HepG2 (cell line): Measurements from ENCODE around the gene CCT8. TPM values are rescaled to one million over a fixed set of nuclear protein-coding genes. Genes with fewer than 3 reads are reported as not detected.

Experiments used
- ARID3A ChIP-seq: IDR thresholded peaks from 2 replicates; pipeline ENCODE4 v1.6.1; 2012; ENCODE audit warnings: low read depth, low read length, improper control_type of control experiment
- CBX1 ChIP-seq: IDR thresholded peaks from one replicate; pipeline ENCODE4 v1.6.1; 2016; ENCODE audit warnings: antibody characterized with exemption, low read depth
- DPF2 ChIP-seq: sonication (generic); formaldehyde crosslinking; IDR thresholded peaks from 2 replicates; pipeline ENCODE4 v1.4.0; 2020; ENCODE audit warnings: mild to moderate bottlenecking, low read depth, missing genetic modification reagents, borderline replicate concordance
- EED ChIP-seq: sonication (generic); formaldehyde crosslinking; IDR thresholded peaks from 2 replicates; pipeline ENCODE4 v1.5.0; 2020; ENCODE audit warnings: mild to moderate bottlenecking, missing genetic modification reagents
- ETS1 ChIP-seq: sonication (generic); formaldehyde crosslinking; IDR thresholded peaks from 2 replicates; pipeline ENCODE4 v1.4.0; 2020; ENCODE audit warnings: missing genetic modification reagents
- HMGXB3 ChIP-seq: sonication (generic); formaldehyde crosslinking; IDR thresholded peaks from 2 replicates; pipeline ENCODE4 v1.4.0; 2020; ENCODE audit warnings: missing genetic modification reagents, borderline replicate concordance
- IKZF4 ChIP-seq: sonication (generic); formaldehyde crosslinking; IDR thresholded peaks from 2 replicates; pipeline ENCODE4 v1.5.1; 2020; ENCODE audit warnings: borderline replicate concordance, mild to moderate bottlenecking, low read depth, missing genetic modification reagents; ENCODE audit errors: not compliant biosample characterization
- NFIC ChIP-seq: IDR thresholded peaks from 2 replicates; pipeline ENCODE4 v1.6.1; 2012; ENCODE audit warnings: mild to moderate bottlenecking, low read length, inconsistent platforms
- PRMT3 ChIP-seq: sonication (generic); formaldehyde crosslinking; IDR thresholded peaks from 2 replicates; pipeline ENCODE4 v1.8.1; 2022; ENCODE audit warnings: low read depth, mild to moderate bottlenecking, moderate library complexity, missing genetic modification reagents, borderline replicate concordance
- RBM22 ChIP-seq: fragments of 200-400 bp; formaldehyde crosslinking; optimal IDR thresholded peaks from 2 replicates; pipeline ENCODE3; 2017; ENCODE audit warnings: mild to moderate bottlenecking, low read length, moderate library complexity
- SOX6 ChIP-seq, 2 experiments: fragments of 450-650 bp in 1 of 2; sonication (generic) in 1 of 2; formaldehyde crosslinking in 1 of 2; IDR thresholded peaks; 2 replicates each; pipeline versions ENCODE4 v1.4.0 to v1.6.1; 2017 to 2020; ENCODE audit warnings: antibody characterized with exemption in 1 of 2, mild to moderate bottlenecking in 1 of 2, missing genetic modification reagents in 1 of 2
- SRF ChIP-seq: IDR thresholded peaks from 2 replicates; pipeline ENCODE4 v1.6.1; 2011; ENCODE audit warnings: mild to moderate bottlenecking, low read depth, low read length, moderate library complexity
- ZNF432 ChIP-seq: sonication (generic); formaldehyde crosslinking; IDR thresholded peaks from 2 replicates; pipeline ENCODE4 v1.5.0; 2020; ENCODE audit warnings: missing genetic modification reagents, mild to moderate bottlenecking, borderline replicate concordance
- ZNF543 ChIP-seq: sonication (generic); formaldehyde crosslinking; IDR thresholded peaks from 2 replicates; pipeline ENCODE4 v1.4.0; 2020; ENCODE audit warnings: mild to moderate bottlenecking, missing genetic modification reagents
- ZNF567 ChIP-seq: sonication (generic); formaldehyde crosslinking; IDR thresholded peaks from 2 replicates; pipeline ENCODE4 v1.8.1; 2023; ENCODE audit warnings: mild to moderate bottlenecking, missing genetic modification reagents, borderline replicate concordance
- ZNF749 ChIP-seq: sonication (generic); formaldehyde crosslinking; IDR thresholded peaks from 2 replicates; pipeline ENCODE4 v1.8.0; 2022; ENCODE audit warnings: mild to moderate bottlenecking, missing genetic modification reagents, moderate library complexity, borderline replicate concordance
- ZNF781 ChIP-seq: sonication (generic); formaldehyde crosslinking; IDR thresholded peaks from 2 replicates; pipeline ENCODE4 v1.5.1; 2020; ENCODE audit warnings: borderline replicate concordance, mild to moderate bottlenecking, missing genetic modification reagents; ENCODE audit errors: not compliant biosample characterization
- polyA plus RNA-seq, 8 experiments: library from polyadenylated mRNA; depleted of rRNA in 3 of 8; stranded (reverse) in 7 of 8; unstranded in 1 of 8; fragments of >200 nt; fragmentation: Illumina TruSeq in 4 of 8; extraction: Trizol in 4 of 8; gene quantifications; 2 replicates each; pipeline versions ENCODE4 v1.2.1 to v1.2.3, GENCODE V29; 2011 to 2016; ENCODE audit warnings: low read depth in 4 of 8, missing spikeins in 1 of 8, mixed read lengths in 1 of 8; ENCODE audit not compliant: insufficient read depth in 1 of 8
- total RNA-seq, 5 experiments: library from RNA; depleted of rRNA; stranded (reverse); fragments of >200 nt; fragmentation: Illumina TruSeq; extraction: Trizol; gene quantifications; 2 replicates each; pipeline ENCODE4 v1.2.3, GENCODE V29; 2016; ENCODE audit warnings: low read depth in 1 of 5
- TF ChIP-seq, protein P1 (sequence below): sonication (generic); formaldehyde crosslinking; IDR thresholded peaks from 2 replicates; pipeline ENCODE4 v1.4.0; 2020; ENCODE audit warnings: mild to moderate bottlenecking, missing genetic modification reagents

The CCT8 gene
- total and polyA plus RNA-seq, 2 of the 13 experiments (the other 11 are each of a cell fraction or from before 2014, with no cell fraction given): 127 to 325 TPM

GRCh38 chr21:29024474-29025327 is 48.7 kb downstream of the CCT8 start, which contains the start of gene USP16 (continued):
- TF ChIP-seq HMGXB3 (CRISPR knock-in tag): no peak
- no peak for TF ChIP-seq SOX6 (IDR thresholded peaks at IDR 0.05)
- TF ChIP-seq SOX6 (CRISPR knock-in tag; IDR thresholded peaks at IDR 0.05): peak; percentile 23
- TF ChIP-seq ZNF567 (CRISPR knock-in tag): no peak
- no peak for TF ChIP-seq ZNF749 (CRISPR knock-in tag)
- no peak for TF ChIP-seq EED (CRISPR knock-in tag)
- TF ChIP-seq RBM22: no peak
- no peak for TF ChIP-seq IKZF4 (CRISPR knock-in tag)
- peak; percentile 30 for TF ChIP-seq CBX1
- no peak for TF ChIP-seq PRMT3 (CRISPR knock-in tag)
- TF ChIP-seq ARID3A: no peak
- TF ChIP-seq ETS1 (CRISPR knock-in tag): no peak
- TF ChIP-seq ZNF432 (CRISPR knock-in tag): no peak
- TF ChIP-seq ZNF543 (CRISPR knock-in tag): peak; percentile 77; the same call in 1 of the 2 replicates
- TF ChIP-seq, protein P1, sequence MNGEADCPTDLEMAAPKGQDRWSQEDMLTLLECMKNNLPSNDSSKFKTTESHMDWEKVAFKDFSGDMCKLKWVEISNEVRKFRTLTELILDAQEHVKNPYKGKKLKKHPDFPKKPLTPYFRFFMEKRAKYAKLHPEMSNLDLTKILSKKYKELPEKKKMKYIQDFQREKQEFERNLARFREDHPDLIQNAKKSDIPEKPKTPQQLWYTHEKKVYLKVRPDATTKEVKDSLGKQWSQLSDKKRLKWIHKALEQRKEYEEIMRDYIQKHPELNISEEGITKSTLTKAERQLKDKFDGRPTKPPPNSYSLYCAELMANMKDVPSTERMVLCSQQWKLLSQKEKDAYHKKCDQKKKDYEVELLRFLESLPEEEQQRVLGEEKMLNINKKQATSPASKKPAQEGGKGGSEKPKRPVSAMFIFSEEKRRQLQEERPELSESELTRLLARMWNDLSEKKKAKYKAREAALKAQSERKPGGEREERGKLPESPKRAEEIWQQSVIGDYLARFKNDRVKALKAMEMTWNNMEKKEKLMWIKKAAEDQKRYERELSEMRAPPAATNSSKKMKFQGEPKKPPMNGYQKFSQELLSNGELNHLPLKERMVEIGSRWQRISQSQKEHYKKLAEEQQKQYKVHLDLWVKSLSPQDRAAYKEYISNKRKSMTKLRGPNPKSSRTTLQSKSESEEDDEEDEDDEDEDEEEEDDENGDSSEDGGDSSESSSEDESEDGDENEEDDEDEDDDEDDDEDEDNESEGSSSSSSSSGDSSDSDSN: no peak; the same call in 1 of the 2 replicates
- TF ChIP-seq NFIC: no peak
- 0 out of 2 replicates have a peak, but pooled peaks have one; percentile 38 for TF ChIP-seq SRF
- TF ChIP-seq ZNF781 (CRISPR knock-in tag): peak; percentile 45
- no peak for TF ChIP-seq DPF2 (CRISPR knock-in tag)
